DND-41 (cell line): ENCODE measurements around the gene UST.

Experiments
- ATAC-seq: fragments of 200-7000 bp; cut with Tn5 transposase; 3 replicates; pipeline ENCODE4 v1.9.1; 2021; ENCODE audit warnings: low read depth; ENCODE audit not compliant: insufficient read depth
- DNase-seq: peaks from one replicate; pipeline ENCODE4 v3.0.0-alpha.2; 2020
- H2AFZ ChIP-seq: 2 replicates; pipeline ENCODE4 v1.6.0; 2012; ENCODE audit warnings: low read depth, low read length
- H3K27ac ChIP-seq: 2 replicates; pipeline ENCODE4 v1.5.1; 2012; ENCODE audit warnings: low read length, inconsistent platforms
- H3K27me3 ChIP-seq: fragments of 200-600 bp; sonication (generic); 2 replicates; pipeline ENCODE4 v1.6.0; 2012; ENCODE audit warnings: low read length, mild to moderate bottlenecking, inconsistent platforms; ENCODE audit not compliant: insufficient read depth, poor library complexity
- H3K36me3 ChIP-seq: 2 replicates; pipeline ENCODE4 v1.5.1; 2012; ENCODE audit warnings: low read length, inconsistent platforms; ENCODE audit not compliant: insufficient read depth
- H3K4me1 ChIP-seq: 2 replicates; pipeline ENCODE4 v1.5.1; 2012; ENCODE audit warnings: mild to moderate bottlenecking, low read length; ENCODE audit not compliant: insufficient read depth
- H3K4me2 ChIP-seq: 2 replicates; pipeline ENCODE4 v1.6.0; 2012; ENCODE audit warnings: mild to moderate bottlenecking, moderate library complexity, low read length, inconsistent platforms; ENCODE audit not compliant: insufficient read depth
- H3K4me3 ChIP-seq, 2 experiments: fragments of 200-600 bp in 1 of 2; shearing (Covaris generic) in 1 of 2; 2 replicates each; pipeline ENCODE4 v1.5.1; 2012 to 2016; ENCODE audit warnings: inconsistent platforms in 2 of 2, low read length in 2 of 2, mild to moderate bottlenecking in 2 of 2, low read depth in 1 of 2, moderate library complexity in 1 of 2
- H3K79me2 ChIP-seq: 2 replicates; pipeline ENCODE4 v1.6.0; 2012; ENCODE audit warnings: low read length, inconsistent platforms; ENCODE audit not compliant: insufficient read depth
- H3K9ac ChIP-seq: 2 replicates; pipeline ENCODE4 v1.6.0; 2012; ENCODE audit warnings: low read depth, mild to moderate bottlenecking, inconsistent platforms, low read length, moderate library complexity
- H3K9me3 ChIP-seq: 2 replicates; pipeline ENCODE4 v1.5.1; 2012; ENCODE audit warnings: low read length, moderate library complexity, mild to moderate bottlenecking, inconsistent platforms; ENCODE audit not compliant: insufficient read depth, severe bottlenecking
- H4K20me1 ChIP-seq: 2 replicates; pipeline ENCODE4 v1.6.0; 2012; ENCODE audit warnings: low read length; ENCODE audit not compliant: insufficient read depth
- CTCF ChIP-seq: IDR thresholded peaks from 2 replicates; pipeline ENCODE4 v1.5.1; 2012; ENCODE audit warnings: borderline replicate concordance, low read length, moderate library complexity, mild to moderate bottlenecking; ENCODE audit not compliant: poor library complexity, severe bottlenecking; ENCODE audit errors: extremely low read depth
- EZH2 ChIP-seq: IDR thresholded peaks from 3 replicates; pipeline ENCODE4 v1.6.1; 2012; ENCODE audit warnings: borderline replicate concordance, low read depth, mild to moderate bottlenecking, moderate library complexity, low read length, inconsistent platforms; ENCODE audit not compliant: severe bottlenecking

The UST gene

DNA sequence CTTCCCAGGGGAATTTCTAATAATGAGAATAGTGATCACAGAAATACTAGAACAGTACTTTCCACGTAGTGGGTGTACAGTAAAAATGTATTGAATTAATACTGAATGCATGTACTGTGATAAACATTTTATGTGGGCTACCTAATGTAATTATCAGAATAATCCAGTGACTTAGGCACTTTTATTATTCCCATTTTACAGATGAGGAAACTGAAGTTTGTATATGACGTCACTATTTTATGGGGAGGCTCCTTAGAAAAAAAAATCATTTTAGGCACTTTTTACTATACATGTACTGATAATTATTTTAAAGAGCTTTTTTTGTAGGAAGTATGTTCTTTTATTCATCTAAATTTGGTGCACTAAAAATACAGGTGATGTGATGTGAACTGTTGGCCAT is 295.1 kb downstream of the UST start:
- no peak for DNase-seq
- no peak overlapping the region for H3K4me3 ChIP-seq
- ATAC-seq = no peak
- H3K9me3 ChIP-seq = no peaks in the 10 kb centered on the region
- H4K20me1 ChIP-seq = no peaks in the 10 kb centered on the region
- no peaks in the 10 kb centered on the region for H3K36me3 ChIP-seq
- no peak overlapping the region for H3K27ac ChIP-seq
- no peaks in the 10 kb centered on the region for H3K27me3 ChIP-seq
- no peak overlapping the region for H3K4me2 ChIP-seq
- TF ChIP-seq EZH2 = no peak
- no peak for TF ChIP-seq CTCF
- H3K9ac ChIP-seq = no peak overlapping the region
- H2AFZ ChIP-seq = no peak overlapping the region
- H3K79me2 ChIP-seq = no peaks in the 10 kb centered on the region
- peaks cover 40% of the 10 kb centered on the region for H3K4me1 ChIP-seq

DNA sequence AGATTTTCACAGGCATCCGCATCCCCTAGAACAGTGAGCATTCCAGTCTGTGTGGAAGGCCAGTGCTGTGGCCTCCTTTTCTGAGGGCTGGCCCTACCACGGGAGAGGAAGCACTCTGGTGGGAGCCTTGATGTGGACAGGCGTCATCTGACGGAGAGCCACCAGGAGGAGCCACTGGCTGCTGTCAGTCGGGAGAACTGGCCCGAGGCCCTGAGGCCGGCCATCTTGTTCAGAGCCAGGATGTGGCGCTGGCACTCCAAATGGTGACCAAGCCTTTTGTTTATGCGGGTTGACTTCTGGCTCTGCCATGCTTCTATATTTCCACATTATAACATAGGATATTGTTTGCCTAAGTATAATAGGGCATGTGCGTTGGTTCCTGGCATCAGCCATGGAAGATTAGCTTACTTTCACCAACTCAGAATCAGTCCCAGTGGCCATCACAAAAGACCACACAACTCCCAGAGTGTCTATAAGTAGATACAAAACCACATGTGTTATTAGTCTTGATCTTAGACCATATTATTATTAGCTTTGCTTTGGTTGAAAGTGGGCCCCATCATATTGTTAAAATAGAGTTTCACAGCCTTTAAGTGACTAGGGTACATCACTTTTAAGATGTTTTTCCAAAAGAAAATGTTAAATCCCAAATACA is 296.8 kb downstream of the UST start:
- no peaks in the 10 kb centered on the region for H3K27me3 ChIP-seq
- H3K4me3 ChIP-seq = no peak overlapping the region
- H3K9me3 ChIP-seq = no peaks in the 10 kb centered on the region
- ATAC-seq = no peak
- H3K9ac ChIP-seq = no peak overlapping the region
- no peaks in the 10 kb centered on the region for H3K79me2 ChIP-seq
- H3K4me2 ChIP-seq = no peak overlapping the region
- H3K27ac ChIP-seq = peak overlapping the region; percentile 63
- H3K36me3 ChIP-seq = no peaks in the 10 kb centered on the region
- peak; percentile 43 for DNase-seq
- no peaks in the 10 kb centered on the region for H4K20me1 ChIP-seq
- H3K4me1 ChIP-seq = peaks cover 48% of the 10 kb centered on the region
- H2AFZ ChIP-seq = 0 out of 2 replicates have a peak overlapping the region, but pooled peaks have one; percentile 13
- no peak for TF ChIP-seq EZH2
- TF ChIP-seq CTCF = peak; percentile 54

DNA sequence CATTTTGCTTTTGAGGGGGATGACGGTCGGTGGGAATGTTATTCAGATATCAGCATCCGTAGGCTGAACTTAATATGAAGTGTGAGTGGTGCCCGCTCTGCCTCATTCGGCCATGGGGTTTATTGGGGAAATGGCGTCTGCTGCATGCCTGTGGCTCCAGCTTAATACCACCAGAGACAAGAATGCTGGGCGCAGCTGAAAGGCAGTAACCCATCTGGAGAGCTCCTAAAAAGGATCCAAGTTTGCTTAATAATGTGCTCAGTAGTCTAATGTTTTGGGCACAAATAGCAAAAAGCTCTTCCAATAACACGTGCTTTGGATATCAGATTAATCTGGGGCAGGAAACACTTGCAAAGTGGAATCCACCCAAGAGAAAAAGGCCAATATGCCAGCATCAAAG is 297.7 kb downstream of the UST start:
- Histone ChIP-seq H3K27me3 (no peaks in the 10 kb centered on the region), H3K79me2 (no peaks in the 10 kb centered on the region), H3K4me1 (peaks cover 48% of the 10 kb centered on the region), H3K4me2 (no peak overlapping the region), H2AFZ (0 out of 2 replicates have a peak overlapping the region, but pooled peaks have one; percentile 13), H3K9ac (no peak overlapping the region), H3K4me3 (no peak overlapping the region), H3K27ac (peak overlapping the region; percentile 63), H3K9me3 (no peaks in the 10 kb centered on the region), H4K20me1 (no peaks in the 10 kb centered on the region), H3K36me3 (no peaks in the 10 kb centered on the region)
- ATAC-seq (peak; percentile 15; the same call in 1 of the 3 replicates), DNase-seq (no peak)
- no peak for TF ChIP-seq CTCF
- TF ChIP-seq EZH2 = no peak

- H3K36me3 ChIP-seq = no peaks in the 10 kb centered on the region
- H3K9ac ChIP-seq = no peak overlapping the region
- no peak for TF ChIP-seq EZH2
- TF ChIP-seq CTCF = peak; percentile 50
- H3K4me1 ChIP-seq = peaks cover 48% of the 10 kb centered on the region
- no peak overlapping the region for H2AFZ ChIP-seq
- H3K27me3 ChIP-seq = no peaks in the 10 kb centered on the region
- DNase-seq (peak; percentile 45), ATAC-seq (peak; percentile 77)
- H3K9me3 ChIP-seq = no peaks in the 10 kb centered on the region
- H4K20me1 ChIP-seq = no peaks in the 10 kb centered on the region
- no peak overlapping the region for H3K4me2 ChIP-seq
- H3K4me3 ChIP-seq = no peak overlapping the region
- H3K27ac ChIP-seq = peak overlapping the region; percentile 63; the same call in 1 of the 2 replicates
- H3K79me2 ChIP-seq = no peaks in the 10 kb centered on the region
Measured at GRCh38 chr6:149045404-149045803, 298.6 kb downstream of the UST start.
